Measurements from ENCODE around the gene FMO4. TPM values are rescaled to one million over a fixed set of nuclear protein-coding genes. Genes with fewer than 3 reads are reported as not detected.

FMO4 gene
- total and polyA plus RNA-seq, 9 of the 15 experiments (the other 6 are each of a cell fraction or from before 2014, with no cell fraction given), result 0.25 to 1.1 (median 0.54) TPM; not detected in 2

DNA sequence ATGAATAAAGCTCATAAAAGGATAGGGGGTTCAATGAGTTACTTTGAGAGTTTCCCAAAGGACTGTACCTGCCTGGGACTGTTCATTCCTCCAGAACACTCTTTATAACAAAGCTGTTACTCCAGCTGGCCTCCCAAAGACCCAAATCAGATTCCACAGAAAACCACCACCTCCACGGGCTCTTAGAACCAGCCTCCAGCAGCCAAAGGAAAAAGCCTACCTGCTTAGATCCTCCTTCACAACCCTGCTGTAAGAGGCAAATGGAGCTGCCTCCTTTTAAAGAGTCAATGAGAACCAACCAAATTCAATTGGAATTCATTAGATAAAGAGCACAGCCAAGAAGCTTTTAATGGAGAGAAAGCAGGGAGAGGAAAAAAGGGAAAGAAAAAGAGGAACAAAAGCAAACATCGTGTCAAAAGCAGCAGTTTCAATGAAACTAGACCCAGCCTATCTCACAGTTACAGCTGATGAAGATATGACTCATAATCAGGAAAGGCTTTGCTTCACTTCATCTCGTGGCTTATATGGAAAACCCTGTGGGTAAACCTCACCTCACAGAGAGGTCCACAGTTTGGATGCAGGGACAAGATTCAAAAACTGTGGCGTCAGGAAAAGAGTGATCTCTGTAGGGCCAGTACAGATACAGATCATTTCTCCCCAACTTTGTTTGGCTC is 27.8 kb upstream of the FMO4 start:
- Histone ChIP-seq H3K9me3 (replicated peaks; ENCODE audit: control insufficient read depth, insufficient read depth, low read depth, low read length) (no peaks in the 10 kb centered on the region), H3K4me2 (ENCODE audit: insufficient read depth, low read length) (no peak overlapping the region), H3K4me3 (no peak overlapping the region), H4K20me1 (replicated peaks; ENCODE audit: control insufficient read depth, insufficient read depth, low read length) (no peaks in the 10 kb centered on the region), H3K79me2 (ENCODE audit: control insufficient read depth, insufficient read depth, low read length) (no peaks in the 10 kb centered on the region), H2AFZ (ENCODE audit: low read depth, low read length) (no peak overlapping the region), H3K4me1 (replicated peaks in 1 of 2; ENCODE audit: control insufficient read depth in 2 of 2, insufficient read depth in 2 of 2, low read length in 2 of 2) (no peaks in the 10 kb centered on the region), H3K27ac (ENCODE audit: extremely low read depth, low read depth, low read length) (no peak overlapping the region), H3K36me3 (ENCODE audit: control insufficient read depth, insufficient read depth, low read length) (no peaks in the 10 kb centered on the region), H3K27me3 (ENCODE audit: control insufficient read depth in 2 of 2, insufficient read depth in 2 of 2, low read length in 2 of 2) (no peaks in the 10 kb centered on the region), H3K9ac (ENCODE audit: insufficient read depth in 1 of 2, low read depth in 2 of 2, low read length in 2 of 2) (no peak overlapping the region), H3K9me1 (ENCODE audit: control insufficient read depth, insufficient read depth, low read length) (no peaks in the 10 kb centered on the region)
- no peak for DNase-seq (ENCODE audit: extremely low read depth in 1 of 4, low spot score in 3 of 4)
- ATAC-seq, result no peak
- ChIA-PET POLR2A (interaction anchor here (0.6 to 0.7 kb wide), 2 partner anchors 572 to 779 kb away, joined by 3 read pairs; no protein-coding TSS in a partner anchor), CTCF (ENCODE audit: low intra/inter-chr PET ratio) (no interaction called here)
- no peak for FAIRE-seq
- TF ChIP-seq JUND (IDR thresholded peaks at IDR 0.05; ENCODE audit: borderline replicate concordance, low read depth, low read length) (no peak), JUND (tag; IDR thresholded peaks at IDR 0.05; ENCODE audit: borderline replicate concordance, low read depth, low read length) (peak; percentile 66; the same call in 2 of the 3 replicates), ZNF778 (CRISPR knock-in tag; IDR thresholded peaks at IDR 0.05) (no peak)
- WGBS (ENCODE audit: insufficient coverage, low coverage, missing lambda C conversion rate), result 0% methylated on average over 4 of the region's 4 CpGs
- intact Hi-C loops (cut with micrococcal nuclease), result no loop called here
- BruUV-seq (replicated peaks), result no TSS peak
- in situ Hi-C loops (cut with MboI), result no loop called here

- Histone ChIP-seq H3K36me3 (ENCODE audit: control insufficient read depth, insufficient read depth, low read length) (no peaks in the 10 kb centered on the region), H3K4me3 (no peak overlapping the region), H3K9me1 (ENCODE audit: control insufficient read depth, insufficient read depth, low read length) (no peaks in the 10 kb centered on the region), H2AFZ (ENCODE audit: low read depth, low read length) (no peak overlapping the region), H4K20me1 (replicated peaks; ENCODE audit: control insufficient read depth, insufficient read depth, low read length) (no peaks in the 10 kb centered on the region), H3K79me2 (ENCODE audit: control insufficient read depth, insufficient read depth, low read length) (no peaks in the 10 kb centered on the region), H3K4me1 (replicated peaks in 1 of 2; ENCODE audit: control insufficient read depth in 2 of 2, insufficient read depth in 2 of 2, low read length in 2 of 2) (no peaks in the 10 kb centered on the region), H3K27ac (ENCODE audit: extremely low read depth, low read depth, low read length) (no peak overlapping the region), H3K4me2 (ENCODE audit: insufficient read depth, low read length) (no peak overlapping the region), H3K9me3 (replicated peaks; ENCODE audit: control insufficient read depth, insufficient read depth, low read depth, low read length) (no peaks in the 10 kb centered on the region), H3K27me3 (ENCODE audit: control insufficient read depth in 2 of 2, insufficient read depth in 2 of 2, low read length in 2 of 2) (no peaks in the 10 kb centered on the region; a peak in 1 of 5 replicates), H3K9ac (ENCODE audit: insufficient read depth in 1 of 2, low read depth in 2 of 2, low read length in 2 of 2) (no peak overlapping the region)
- no peak for FAIRE-seq
- BruUV-seq (replicated peaks), result no TSS peak
- WGBS (ENCODE audit: insufficient coverage, low coverage, missing lambda C conversion rate), result 0% methylated on average over 2 of the region's 2 CpGs
- ATAC-seq, result no peak
- intact Hi-C loops (cut with micrococcal nuclease) (no loop called here), in situ Hi-C loops (cut with MboI) (no loop called here)
- CTCF ChIA-PET (ENCODE audit: low intra/inter-chr PET ratio), result no interaction called here
- POLR2A ChIA-PET, result no interaction called here
- no peak for DNase-seq (ENCODE audit: extremely low read depth in 1 of 4, low spot score in 3 of 4)
- TF ChIP-seq, protein P1, sequence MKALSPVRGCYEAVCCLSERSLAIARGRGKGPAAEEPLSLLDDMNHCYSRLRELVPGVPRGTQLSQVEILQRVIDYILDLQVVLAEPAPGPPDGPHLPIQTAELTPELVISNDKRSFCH (CRISPR knock-in tag; IDR thresholded peaks at IDR 0.05), result no peak
- TF ChIP-seq, protein P1 (tag; IDR thresholded peaks at IDR 0.05), result no peak
- no peak for TF ChIP-seq MEF2A (IDR thresholded peaks at IDR 0.05; ENCODE audit: control insufficient read depth, low read depth, low read length)
- TF ChIP-seq CTCF (IDR thresholded peaks at IDR 0.05 in 2 of 3, conservative IDR thresholded peaks at IDR 0.05 in 1 of 3; ENCODE audit: insufficient read depth in 2 of 3, low read depth in 1 of 3, low read length in 3 of 3), result no peak
- TF ChIP-seq, protein P2, sequence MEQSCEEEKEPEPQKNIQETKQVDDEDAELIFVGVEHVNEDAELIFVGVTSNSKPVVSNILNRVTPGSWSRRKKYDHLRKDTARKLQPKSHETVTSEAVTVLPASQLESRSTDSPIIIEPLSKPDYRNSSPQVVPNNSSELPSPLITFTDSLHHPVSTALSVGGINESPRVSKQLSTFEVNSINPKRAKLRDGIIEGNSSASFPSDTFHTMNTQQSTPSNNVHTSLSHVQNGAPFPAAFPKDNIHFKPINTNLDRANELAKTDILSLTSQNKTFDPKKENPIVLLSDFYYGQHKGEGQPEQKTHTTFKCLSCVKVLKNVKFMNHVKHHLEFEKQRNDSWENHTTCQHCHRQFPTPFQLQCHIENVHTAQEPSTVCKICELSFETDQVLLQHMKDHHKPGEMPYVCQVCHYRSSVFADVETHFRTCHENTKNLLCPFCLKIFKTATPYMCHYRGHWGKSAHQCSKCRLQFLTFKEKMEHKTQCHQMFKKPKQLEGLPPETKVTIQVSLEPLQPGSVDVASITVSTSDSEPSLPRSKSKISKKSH (CRISPR knock-in tag; IDR thresholded peaks at IDR 0.05), result no peak
- TF ChIP-seq NCOA4 (IDR thresholded peaks at IDR 0.05; ENCODE audit: partially characterized antibody), result no peak
These were observed 23.4 kb upstream of the FMO4 start for GRCh38 chr1:171290621-171291020.
